GM21619 (cell line): ENCODE results near the gene DCTN3.

Experiments used
- ATAC-seq: cut with Tn5 transposase; IDR thresholded peaks from one replicate; pipeline ENCODE4 v1.9.1; 2021; ENCODE audit not compliant: unreplicated experiment

Gene DCTN3

GRCh38 chr9:34624475-34625185 is 4.3 kb upstream of the DCTN3 start:
- no peak for ATAC-seq

- ATAC-seq = no peak
These were observed 3.3 kb upstream of the DCTN3 start for GRCh38 chr9:34623374-34624235.

GRCh38 chr9:34615132-34615531 is 5.2 kb downstream of the DCTN3 start:
- no peak for ATAC-seq

- ATAC-seq = no peak
These were observed 7.4 kb downstream of the DCTN3 start for GRCh38 chr9:34612788-34613390.

- peak; percentile 85 for ATAC-seq
These were observed 8.2 kb downstream of the DCTN3 start, which contains the start of gene RPP25L for GRCh38 chr9:34611811-34612787. TSS of gene RPP25L (minus strand) at chr9:34612097. CDS start at chr9:34611296, 801 bp downstream.

GRCh38 chr9:34611251-34611810 is 9.0 kb downstream of the DCTN3 start:
- ATAC-seq = no peak

GRCh38 chr9:34610434-34611206 is 9.7 kb downstream of the DCTN3 start:
- no peak for ATAC-seq

GRCh38 chr9:34607331-34607730 is 13.0 kb downstream of the DCTN3 start:
- ATAC-seq = no peak

GRCh38 chr9:34606905-34607304 is 13.4 kb downstream of the DCTN3 start:
- no peak for ATAC-seq

- ATAC-seq = no peak
These were observed 14.1 kb downstream of the DCTN3 start for GRCh38 chr9:34606190-34606589.

- no peak for ATAC-seq
These were observed 16.6 kb downstream of the DCTN3 start for GRCh38 chr9:34603610-34604231.

- ATAC-seq = no peak
These were observed 18.2 kb downstream of the DCTN3 start for GRCh38 chr9:34601937-34602573.

- no peak for ATAC-seq
These were observed 19.4 kb downstream of the DCTN3 start for GRCh38 chr9:34600908-34601307.

- no peak for ATAC-seq
These were observed 20.7 kb downstream of the DCTN3 start for GRCh38 chr9:34599546-34599945.

GRCh38 chr9:34594177-34594576 is 26.1 kb downstream of the DCTN3 start:
- no peak for ATAC-seq

GRCh38 chr9:34592895-34593601 is 27.2 kb downstream of the DCTN3 start:
- no peak for ATAC-seq

GRCh38 chr9:34591917-34592866 is 28.1 kb downstream of the DCTN3 start:
- ATAC-seq = no peak
